Sciatic nerve (tissue), 2 donors: ENCODE results near the gene LMAN1L. TPM values are rescaled to one million over a fixed set of nuclear protein-coding genes. Genes with fewer than 3 reads are reported as not detected.
A peak's percentile ranks its signal among the peaks of the same experiment; 100 is the strongest.

Experiments
- ATAC-seq: fragments of 200-7000 bp; cut with Tn5 transposase; one replicate; pipeline ENCODE4 v1.9.1; 2020; ENCODE audit warnings: mild to moderate bottlenecking, moderate library complexity
- DNase-seq: peaks from one replicate; pipeline ENCODE4 v3.0.0-alpha.2; 2020; ENCODE audit warnings: low spot score
- intact Hi-C: fragments of 100-400 bp; cut with DNase I; formaldehyde crosslinking; loops from one replicate; pipeline ENCODE4 v1.14.2; 2022
- total RNA-seq: library from RNA; stranded (reverse); fragmentation: NEBNext Ultra II Directional; extraction: Animal tissue kit (Norgen Biotek cat#: 25700); gene quantifications from one replicate; pipeline ENCODE4 v1.2.1, GENCODE V29; 2021
- donor health status: DM: no; HTN: no; CAD: no.
- donor health status: DM: no; HTN: no; CAD: no.

The LMAN1L gene
- total RNA-seq = not detected

DNA sequence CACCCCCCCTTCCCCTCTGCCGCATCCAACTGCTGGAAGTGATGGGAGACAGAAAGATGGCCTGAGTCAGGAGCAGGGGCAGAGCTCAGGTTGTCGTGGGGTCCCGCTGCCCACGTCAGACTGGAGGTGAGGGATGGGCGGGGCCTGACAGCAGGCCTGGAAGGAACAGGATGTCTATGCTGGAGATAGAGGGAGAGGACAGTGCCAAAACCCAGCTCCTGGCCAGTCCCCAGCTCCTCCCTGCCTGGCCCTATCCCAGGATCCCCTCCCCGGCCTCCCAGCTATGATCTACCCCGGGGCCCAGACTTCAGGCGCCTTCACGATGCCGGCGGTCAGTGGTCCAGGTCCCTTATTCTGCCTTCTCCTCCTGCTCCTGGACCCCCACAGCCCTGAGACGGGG lies at the start of gene LMAN1L:
Gene LMAN1L, plus strand, starts transcription at position 303 of the 400 bp plus-strand sequence. Its CDS starts 20 bp downstream, at position 323.
- no peak for DNase-seq
- ATAC-seq = no peak
- intact Hi-C loops = no loop called here

DNA sequence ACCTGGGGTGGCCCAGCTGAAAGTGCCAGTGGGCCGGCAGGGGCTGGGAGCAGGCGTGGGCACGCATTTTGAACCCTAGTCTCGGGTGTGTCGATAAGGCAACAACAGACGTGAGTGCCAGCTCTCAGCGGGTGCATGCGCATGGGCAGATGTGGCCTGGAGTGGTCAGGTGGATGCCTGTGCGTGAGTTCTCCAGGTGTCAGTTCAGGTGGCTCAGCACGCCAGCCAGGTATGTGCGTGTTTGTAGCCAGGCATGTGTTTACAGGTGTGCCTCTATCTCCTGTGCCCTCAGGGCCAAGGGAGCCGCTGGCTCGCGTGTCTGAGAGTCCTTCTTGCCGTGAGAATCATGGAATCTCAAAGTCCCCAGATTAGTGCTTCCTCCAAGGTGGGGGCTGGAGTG lies 49.2 kb upstream of the LMAN1L start:
- ATAC-seq (no peak), DNase-seq (no peak)
- intact Hi-C loops = no loop called here

DNA sequence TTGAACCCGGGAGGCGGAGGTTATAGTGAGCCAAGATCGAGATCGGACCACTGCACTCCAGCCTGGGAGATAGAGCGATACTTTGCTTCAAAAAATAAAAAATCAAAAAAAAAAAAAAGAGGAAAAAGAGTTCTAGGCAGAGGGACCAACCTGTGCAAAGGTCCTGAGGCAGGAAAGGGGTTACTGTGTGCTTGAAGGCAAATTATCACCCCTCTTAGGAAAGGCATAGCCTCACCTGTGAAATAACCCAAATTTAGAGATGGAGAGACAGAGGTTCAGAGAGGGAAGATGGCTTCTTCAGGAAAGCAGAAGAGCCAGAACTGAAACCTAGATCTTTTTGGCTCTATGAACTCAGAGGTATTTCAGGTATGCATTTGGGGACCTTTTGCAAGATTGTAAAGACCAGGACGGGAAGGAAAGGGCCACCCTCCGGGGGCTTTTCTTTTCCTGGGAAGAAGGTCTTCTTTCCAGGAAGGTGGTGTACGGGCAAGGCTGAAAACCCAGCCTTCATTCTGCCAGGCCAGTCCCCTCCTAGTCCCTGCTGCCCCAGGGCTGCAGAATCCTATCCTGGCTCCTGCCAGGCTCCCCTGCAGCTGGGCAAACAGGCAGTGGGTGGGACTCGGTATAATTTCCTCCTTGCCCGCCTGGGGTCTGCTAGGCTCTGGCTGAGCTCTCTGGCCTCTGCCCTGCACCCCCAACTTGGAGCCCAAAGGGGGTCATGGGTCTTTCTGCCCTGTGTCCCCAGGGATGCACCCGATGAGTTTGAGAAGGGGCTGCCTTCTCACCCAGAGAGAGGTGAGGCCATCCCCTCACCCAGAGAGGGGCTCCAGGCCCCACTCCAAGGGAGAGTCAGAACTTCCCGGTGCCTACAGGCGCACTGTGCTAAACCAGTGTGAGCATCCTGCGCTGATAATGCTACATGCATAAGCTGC lies 45.2 kb upstream of the LMAN1L start:
- ATAC-seq (no peak), DNase-seq (no peak)
- intact Hi-C loops = loop anchor here (5.0 kb wide), 2 partner anchors 135 to 385 kb away; no protein-coding TSS in a partner anchor

DNA sequence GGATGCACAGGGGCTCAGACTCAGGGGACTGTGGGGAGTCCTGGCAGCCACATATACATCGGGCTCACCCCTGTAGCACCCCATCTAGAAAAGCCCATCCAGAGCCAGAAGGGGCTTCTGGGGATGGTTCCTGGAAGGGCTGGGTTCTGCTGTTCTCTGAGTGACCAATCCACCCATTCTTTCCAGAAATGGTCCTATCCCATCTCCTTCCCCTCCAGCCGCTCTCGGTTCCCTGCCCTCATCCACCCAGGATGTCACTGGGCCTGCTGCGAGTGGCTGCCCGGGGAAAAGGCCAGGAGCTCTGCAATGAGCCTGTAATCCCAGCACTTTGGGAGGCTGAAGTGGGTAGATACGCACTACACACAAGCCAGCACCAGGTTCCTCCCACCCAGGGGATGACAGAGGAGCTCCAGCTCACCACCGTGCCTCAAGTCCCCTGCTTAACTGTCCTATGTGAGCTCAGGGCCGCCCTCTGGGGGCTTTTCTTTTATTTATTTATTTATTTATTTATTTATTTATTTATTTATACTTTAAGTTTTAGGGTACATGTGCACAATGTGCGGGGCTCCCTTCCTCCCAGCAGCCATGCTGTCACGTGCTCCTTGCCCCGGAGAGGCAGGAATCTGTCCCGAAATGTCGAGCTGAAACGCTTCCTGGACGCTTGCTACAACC lies 44.4 kb upstream of the LMAN1L start:
- ATAC-seq = no peak
- no peak for DNase-seq
- intact Hi-C loops = loop anchor here (5.0 kb wide), 2 partner anchors 136 to 386 kb away; no protein-coding TSS in a partner anchor

DNA sequence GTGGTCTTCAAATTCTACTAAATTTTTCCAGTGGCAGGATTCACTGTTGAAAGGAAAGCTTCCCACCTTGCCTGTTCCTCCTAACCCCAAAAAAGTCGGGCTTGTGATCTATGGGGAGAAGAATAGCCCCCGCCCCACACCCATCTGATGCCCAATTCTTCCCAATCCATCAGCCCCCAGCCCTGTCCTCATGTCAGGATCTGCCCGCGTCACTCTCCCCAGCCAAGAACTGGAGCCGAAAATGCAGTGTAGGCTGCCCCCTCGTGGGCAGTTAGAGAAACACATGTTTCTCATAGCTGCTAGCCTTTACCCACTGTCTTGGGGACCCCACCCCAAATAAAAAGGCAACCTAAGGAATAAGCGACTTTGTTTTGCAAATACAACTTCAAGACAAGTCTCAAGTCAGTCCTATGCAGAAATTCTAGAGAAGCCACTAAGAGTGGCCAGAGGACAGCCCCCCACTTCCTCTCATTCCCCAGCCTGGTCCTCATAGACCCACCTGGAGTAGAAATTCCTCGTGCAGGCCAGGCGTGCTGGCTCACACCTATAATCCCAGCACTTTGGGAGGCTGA lies 43.8 kb upstream of the LMAN1L start:
- intact Hi-C loops = loop anchor here (5.0 kb wide), 2 partner anchors 137 to 387 kb away; no protein-coding TSS in a partner anchor
- ATAC-seq = peak; percentile 65
- DNase-seq = peak; percentile 83

- intact Hi-C loops = loop anchor here (2.0 to 10.0 kb wide), 6 partner anchors 31 to 387 kb away; partner anchors contain the start of genes FAM219B and ULK3
- no peak for ATAC-seq
- no peak for DNase-seq
Measured at GRCh38 chr15:74769463-74770025, 43.1 kb upstream of the LMAN1L start.

GRCh38 chr15:74770211-74770903 lies 42.3 kb upstream of the LMAN1L start:
- intact Hi-C loops = loop anchor here (2.0 to 10.0 kb wide), 4 partner anchors 30 to 182 kb away; partner anchors contain the start of genes FAM219B and ULK3
- ATAC-seq (no peak), DNase-seq (no peak)

- ATAC-seq (no peak), DNase-seq (no peak)
- intact Hi-C loops = loop anchor here (5.0 to 10.0 kb wide), 3 partner anchors 71 to 179 kb away; partner anchors contain the start of genes FAM219B and ULK3
Measured at GRCh38 chr15:74773329-74773728, 39.3 kb upstream of the LMAN1L start.

DNA sequence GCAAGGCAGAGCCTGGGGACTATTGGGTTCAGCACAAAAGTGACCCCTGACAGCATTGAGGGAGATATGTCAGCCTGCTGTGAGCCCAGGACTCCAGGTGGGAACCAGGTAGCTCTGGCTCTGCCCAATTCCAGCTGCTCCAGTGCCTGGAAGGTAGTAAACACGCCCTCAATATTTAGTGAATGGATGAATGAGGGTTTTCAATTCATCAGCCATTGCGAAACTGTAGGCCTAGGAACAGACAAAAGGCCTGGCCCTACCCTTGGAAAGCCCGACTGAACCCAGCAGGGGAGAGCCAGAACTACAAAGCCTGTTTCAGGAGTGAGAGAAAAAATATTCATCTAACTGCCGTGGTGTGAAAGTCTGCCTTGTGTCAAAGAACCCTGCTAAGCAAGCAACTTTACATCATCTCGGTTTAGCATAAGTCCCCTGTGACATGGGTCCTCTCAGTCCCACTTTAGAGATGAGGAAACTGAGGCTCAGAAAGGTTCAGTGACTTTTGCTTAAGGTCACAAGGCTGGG lies 38.8 kb upstream of the LMAN1L start:
- intact Hi-C loops = loop anchor here (5.0 to 10.0 kb wide), 3 partner anchors 71 to 179 kb away; partner anchors contain the start of genes FAM219B and ULK3
- DNase-seq (no peak), ATAC-seq (no peak)

- ATAC-seq = no peak
- intact Hi-C loops = loop anchor here (10.0 kb wide), 2 partner anchors 70 to 130 kb away; partner anchors contain the start of genes FAM219B and ULK3
- no peak for DNase-seq
Measured at GRCh38 chr15:74775132-74775562, 37.5 kb upstream of the LMAN1L start.

GRCh38 chr15:74775894-74776293 lies 36.7 kb upstream of the LMAN1L start:
- ATAC-seq (no peak), DNase-seq (no peak)
- intact Hi-C loops = loop anchor here (10.0 kb wide), 2 partner anchors 69 to 129 kb away; partner anchors contain the start of genes FAM219B and ULK3

DNA sequence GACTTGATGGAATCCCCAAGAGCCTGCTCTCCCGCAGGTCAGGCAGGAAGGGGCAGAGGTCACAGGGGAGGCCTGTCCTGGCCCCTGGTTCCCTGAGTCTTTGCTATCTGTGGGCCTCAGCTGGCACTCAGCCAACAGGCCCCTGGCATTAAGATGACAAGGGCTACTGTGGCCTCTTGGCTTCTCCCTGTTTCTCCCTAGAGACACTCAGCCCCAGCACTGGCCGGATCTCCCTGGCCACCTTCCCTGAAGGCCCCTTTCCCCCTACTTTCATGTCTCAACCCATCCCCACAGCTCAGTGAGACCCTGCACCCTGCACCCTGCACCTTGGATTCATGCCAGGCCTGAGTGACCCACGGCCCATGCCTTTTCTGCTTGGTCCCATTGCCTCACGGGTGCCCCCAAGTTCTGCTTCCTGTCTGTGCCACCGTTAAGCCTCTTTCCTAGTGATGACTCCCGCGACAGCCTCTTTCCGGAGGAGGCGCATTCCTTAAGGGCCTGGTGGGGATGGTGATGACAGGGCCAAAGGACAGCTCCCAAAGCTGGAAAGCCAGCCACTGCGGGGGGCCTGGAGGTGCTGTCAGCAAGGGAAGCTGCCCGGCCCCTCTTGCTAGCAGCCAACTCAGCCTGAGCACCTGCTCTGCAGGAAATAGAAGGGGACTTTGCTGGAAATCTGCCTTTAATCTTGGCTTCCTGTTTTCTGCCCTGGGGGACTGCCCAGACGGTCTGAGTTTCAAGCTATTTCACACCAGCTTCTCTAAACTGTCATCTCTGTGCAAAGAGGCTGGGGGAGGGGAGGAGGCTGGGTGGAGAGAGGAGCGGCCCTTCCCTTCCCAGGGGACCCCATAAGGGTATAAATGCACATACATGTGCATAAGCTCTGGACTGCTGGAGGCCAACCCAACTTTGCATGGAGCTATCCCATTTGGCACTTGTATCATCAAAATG lies 35.5 kb upstream of the LMAN1L start:
- intact Hi-C loops = loop anchor here (10.0 kb wide), 2 partner anchors 68 to 128 kb away; partner anchors contain the start of genes FAM219B and ULK3
- peak; percentile 35 for ATAC-seq

GRCh38 chr15:74777769-74778598 lies 34.7 kb upstream of the LMAN1L start:
- DNase-seq (no peak), ATAC-seq (peak; percentile 20)
- intact Hi-C loops = loop anchor here (10.0 kb wide), 2 partner anchors 67 to 127 kb away; partner anchors contain the start of genes FAM219B and ULK3

More for the DNA sequence above, 35.5 kb upstream of the LMAN1L start:
- DNase-seq = no peak

DNA sequence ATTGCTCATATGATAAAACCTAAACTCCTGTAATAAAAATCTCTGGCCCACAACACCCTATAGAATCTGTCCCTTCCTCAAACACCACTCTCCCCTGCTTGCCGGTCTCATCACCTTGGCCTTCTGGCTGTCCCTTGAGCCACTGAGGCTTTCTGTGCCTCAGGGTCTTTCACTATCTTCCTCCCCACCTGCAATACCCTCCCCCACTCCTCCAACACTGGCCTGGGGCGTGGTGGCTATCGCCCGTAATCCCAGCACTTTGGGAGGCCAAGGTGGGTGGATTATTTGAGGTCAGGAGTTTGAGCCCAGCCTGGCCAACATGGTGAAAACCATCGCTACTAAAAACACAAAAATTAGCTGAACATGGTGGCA lies 34.0 kb upstream of the LMAN1L start:
- ATAC-seq (no peak), DNase-seq (no peak)
- intact Hi-C loops = loop anchor here (10.0 kb wide), 2 partner anchors 66 to 126 kb away; partner anchors contain the start of genes FAM219B and ULK3

GRCh38 chr15:74779162-74779648 lies 33.4 kb upstream of the LMAN1L start:
- intact Hi-C loops = loop anchor here (10.0 kb wide), 2 partner anchors 66 to 126 kb away; partner anchors contain the start of genes FAM219B and ULK3
- ATAC-seq (no peak), DNase-seq (no peak)
